Natural killer cell (primary cell): ENCODE results near the gene PTBP3. TPM values are rescaled to one million over a fixed set of nuclear protein-coding genes. Genes with fewer than 3 reads are reported as not detected.

Source experiments
- ATAC-seq, 3 donors: fragments of 150-1000 bp in 2 of 3; fragments of 200-7000 bp in 1 of 3; cut with Tn5 transposase; 1 replicate in 1 of 3; 2 replicates in 2 of 3; pipeline ENCODE4 v1.10.0; 2021; ENCODE audit warnings: mild to moderate bottlenecking in 2 of 3, moderate library complexity in 2 of 3
- DNase-seq, 2 donors: peaks; one replicate each; pipeline versions ENCODE4 v3.0.0 to v3.0.0-alpha.2; 2013 to 2021; ENCODE audit warnings: mixed read lengths in 1 of 2
- H3K27ac ChIP-seq: one replicate; pipeline ENCODE4 v1.5.1; 2013; ENCODE audit warnings: mild to moderate bottlenecking, low read length
- H3K27me3 ChIP-seq: one replicate; pipeline ENCODE4 v1.6.1; 2013; ENCODE audit warnings: low read length; ENCODE audit not compliant: control insufficient read depth, insufficient read depth
- H3K36me3 ChIP-seq: one replicate; pipeline ENCODE4 v1.6.1; 2013; ENCODE audit warnings: low read length; ENCODE audit not compliant: control insufficient read depth, insufficient read depth
- H3K4me1 ChIP-seq: one replicate; pipeline ENCODE4 v1.6.1; 2013; ENCODE audit warnings: low read length; ENCODE audit not compliant: control insufficient read depth, insufficient read depth
- H3K4me3 ChIP-seq: one replicate; pipeline ENCODE4 v1.5.1; 2013; ENCODE audit warnings: low read length
- H3K9me3 ChIP-seq: one replicate; pipeline ENCODE4 v1.6.1; 2013; ENCODE audit warnings: low read length; ENCODE audit not compliant: control insufficient read depth, insufficient read depth
- H3K27ac Mint-ChIP-seq, 2 donors: one replicate each; pipeline ENCODE4 v1.8.0; 2022; ENCODE audit warnings: mild to moderate bottlenecking in 2 of 2, mixed read lengths in 2 of 2, moderate library complexity in 1 of 2
- H3K27me3 Mint-ChIP-seq, 2 donors: one replicate each; pipeline ENCODE4 v1.8.0; 2022; ENCODE audit warnings: low read depth in 2 of 2, mixed read lengths in 2 of 2
- H3K36me3 Mint-ChIP-seq: one replicate; pipeline ENCODE4 v1.8.0; 2022; ENCODE audit warnings: mixed read lengths
- H3K4me1 Mint-ChIP-seq, 2 donors: one replicate each; pipeline ENCODE4 v1.8.0; 2022; ENCODE audit warnings: mixed read lengths in 2 of 2
- H3K4me3 Mint-ChIP-seq: one replicate; pipeline ENCODE4 v1.8.0; 2022; ENCODE audit warnings: mild to moderate bottlenecking, moderate library complexity, mixed read lengths
- H3K9me3 Mint-ChIP-seq, 2 donors: one replicate each; pipeline ENCODE4 v1.8.0; 2022; ENCODE audit warnings: mixed read lengths in 2 of 2
- CTCF ChIP-seq: fragments of 200-600 bp; IDR thresholded peaks from one replicate; pipeline ENCODE4 v1.8.0; 2022; ENCODE audit warnings: antibody characterized with exemption
- WGBS: methylation state at CpG from one replicate; pipeline ENCODE4 v1.1.7; 2013; ENCODE audit warnings: missing lambda C conversion rate; ENCODE audit not compliant: insufficient coverage; 5-methylcytosine and 5-hydroxymethylcytosine counted together
- intact Hi-C: fragments of 100-400 bp; cut with micrococcal nuclease; formaldehyde crosslinking; loops from one replicate; pipeline ENCODE4 v1.14.2; 2022
- total RNA-seq, 4 donors: library from RNA; stranded (reverse); fragments of 120-200 nt in 1 of 4; gene quantifications; one replicate each; pipeline versions ENCODE4 v1.2.3 to v1.2.4, GENCODE V29; 2013 to 2022

Gene PTBP3
- total RNA-seq, 3 donors from 2014 or later (not counting 1 experiment from before 2014, with no cell fraction given) = 135 to 156 (median 140) TPM

GRCh38 chr9:112328545-112328944 is 4.9 kb downstream of the PTBP3 start:
- Histone ChIP-seq H3K4me1 (peaks cover 15% of the 10 kb centered on the region), H3K4me3 (no peak overlapping the region), H3K9me3 (no peaks in the 10 kb centered on the region), H3K27me3 (no peaks in the 10 kb centered on the region), H3K27ac (no peak overlapping the region), H3K36me3 (no peaks in the 10 kb centered on the region)
- no peak for ATAC-seq
- peaks cover 67 to 70% of the 10 kb centered on the region in 2 donors for H3K4me1 Mint-ChIP-seq
- peaks cover 0 to 5% of the 10 kb centered on the region in 2 donors for H3K9me3 Mint-ChIP-seq
- H3K27me3 Mint-ChIP-seq = no peaks in the 10 kb centered on the region
- H3K4me3 Mint-ChIP-seq = peak overlapping the region; percentile 37
- DNase-seq = no peak
- peaks cover 6% of the 10 kb centered on the region for H3K36me3 Mint-ChIP-seq
- peak overlapping the region; percentile 85 to 87 for H3K27ac Mint-ChIP-seq
- intact Hi-C loops = loop anchor here (10.0 kb wide), 1 partner anchor 114 kb away; no protein-coding TSS in a partner anchor
- WGBS = 84% methylated on average over 2 of the region's 2 CpGs
- no peak for TF ChIP-seq CTCF

GRCh38 chr9:112327718-112328450 is 5.5 kb downstream of the PTBP3 start:
- peaks cover 74 to 76% of the 10 kb centered on the region in 2 donors for H3K4me1 Mint-ChIP-seq
- no peak for TF ChIP-seq CTCF
- peak overlapping the region; percentile 85 to 87 for H3K27ac Mint-ChIP-seq
- no peaks in the 10 kb centered on the region for H3K27me3 ChIP-seq
- no peaks in the 10 kb centered on the region for H3K36me3 ChIP-seq
- H3K4me3 ChIP-seq = no peak overlapping the region
- H3K9me3 Mint-ChIP-seq = peaks cover 2 to 8% of the 10 kb centered on the region in 2 donors
- no peaks in the 10 kb centered on the region for H3K27me3 Mint-ChIP-seq
- 20% methylated on average over 1 of the region's 2 CpGs for WGBS
- peaks cover 13% of the 10 kb centered on the region for H3K36me3 Mint-ChIP-seq
- H3K9me3 ChIP-seq = peaks cover 3% of the 10 kb centered on the region
- H3K27ac ChIP-seq = no peak overlapping the region
- peak; percentile 38 to 53 (median 47) for ATAC-seq
- peak overlapping the region; percentile 37 for H3K4me3 Mint-ChIP-seq
- peaks cover 15% of the 10 kb centered on the region for H3K4me1 ChIP-seq
- DNase-seq = peak in 1 of 2 donors; percentile 19
- intact Hi-C loops = loop anchor here (10.0 kb wide), 1 partner anchor 113 kb away; no protein-coding TSS in a partner anchor

- H3K36me3 ChIP-seq = no peaks in the 10 kb centered on the region
- no peak for TF ChIP-seq CTCF
- peaks cover 68 to 73% of the 10 kb centered on the region in 2 donors for H3K4me1 Mint-ChIP-seq
- peaks cover 15% of the 10 kb centered on the region for H3K4me1 ChIP-seq
- no peaks in the 10 kb centered on the region for H3K27me3 Mint-ChIP-seq
- no peak overlapping the region for H3K4me3 ChIP-seq
- H3K4me3 Mint-ChIP-seq = no peak overlapping the region
- ATAC-seq = no peak
- H3K27ac Mint-ChIP-seq = peak overlapping the region; percentile 46 to 58
- peaks cover 2 to 8% of the 10 kb centered on the region in 2 donors for H3K9me3 Mint-ChIP-seq
- no peak for DNase-seq
- 68% methylated on average over 2 of the region's 3 CpGs for WGBS
- H3K36me3 Mint-ChIP-seq = peaks cover 21% of the 10 kb centered on the region
- H3K27me3 ChIP-seq = no peaks in the 10 kb centered on the region
- peaks cover 3% of the 10 kb centered on the region for H3K9me3 ChIP-seq
- intact Hi-C loops = loop anchor here (10.0 kb wide), 1 partner anchor 111 kb away; no protein-coding TSS in a partner anchor
- H3K27ac ChIP-seq = no peak overlapping the region
Observed at GRCh38 chr9:112326194-112326593, 7.2 kb downstream of the PTBP3 start.
